ENCODE measurements around the gene ZNF101.

- TF ChIP-seq CTCF (IDR thresholded peaks at IDR 0.05): no peak
- no peak for TF ChIP-seq POLR2A (IDR thresholded peaks at IDR 0.05)
Observed at GRCh38 chr19:19704836-19705235, 36.2 kb downstream of the ZNF101 start.

Data from testis (tissue), 2 donors.